Small intestine (tissue), 7 donors: ENCODE data around the gene RPL26. TPM values are rescaled to one million over a fixed set of nuclear protein-coding genes. Genes with fewer than 3 reads are reported as not detected.
A peak's percentile ranks its signal among the peaks of the same experiment; 100 is the strongest.
"Not testable (repeated sequence)": the region's sequence is repeated elsewhere in the genome, so short reads cannot be mapped to it uniquely, and the experiment has no call there.

ENCODE experiments used
- DNase-seq, 2 donors: peaks; one replicate each; pipeline versions ENCODE4 v3.0.0 to v3.0.0-alpha.2; 2013
- FAIRE-seq: peaks from 2 replicates; lab custom pipeline; 2012; peaks lifted over from hg19 to GRCh38; lab: Jason Lieb, UNC
- H3K27ac ChIP-seq, 3 donors: one replicate each; pipeline ENCODE4 v1.5.1; 2013; ENCODE audit warnings: low read length in 2 of 3, mild to moderate bottlenecking in 2 of 3, control low read depth in 1 of 3, inconsistent platforms in 1 of 3, low read depth in 1 of 3, moderate library complexity in 1 of 3
- H3K27me3 ChIP-seq, 3 donors: one replicate each; pipeline ENCODE4 v1.6.1; 2013; ENCODE audit warnings: low read length in 3 of 3, inconsistent platforms in 1 of 3; ENCODE audit not compliant: control insufficient read depth in 3 of 3, insufficient read depth in 3 of 3
- H3K36me3 ChIP-seq, 3 donors: one replicate each; pipeline ENCODE4 v1.6.1; 2013; ENCODE audit warnings: low read length in 3 of 3, inconsistent platforms in 1 of 3, low read depth in 1 of 3, mild to moderate bottlenecking in 1 of 3, moderate library complexity in 1 of 3; ENCODE audit not compliant: control insufficient read depth in 3 of 3, insufficient read depth in 2 of 3
- H3K4me1 ChIP-seq, 3 donors: one replicate each; pipeline ENCODE4 v1.6.1; 2013; ENCODE audit warnings: low read length in 2 of 3, inconsistent platforms in 1 of 3, low read depth in 1 of 3, mild to moderate bottlenecking in 1 of 3, moderate library complexity in 1 of 3; ENCODE audit not compliant: control insufficient read depth in 3 of 3, insufficient read depth in 2 of 3
- H3K4me3 ChIP-seq, 3 donors: one replicate each; pipeline ENCODE4 v1.5.1; 2013; ENCODE audit warnings: low read length in 3 of 3, control low read depth in 1 of 3, inconsistent platforms in 1 of 3, low read depth in 1 of 3, mild to moderate bottlenecking in 1 of 3, moderate library complexity in 1 of 3
- H3K9me3 ChIP-seq, 2 donors: one replicate each; pipeline ENCODE4 v1.6.1; 2013; ENCODE audit warnings: low read depth in 1 of 2, low read length in 1 of 2; ENCODE audit not compliant: control insufficient read depth in 2 of 2, insufficient read depth in 1 of 2
- WGBS, 3 donors: extraction: QIAGEN DNeasy Blood & Tissue Kit; methylation state at CpG; one replicate each; pipeline ENCODE4 v1.1.7; 2013; 5-methylcytosine and 5-hydroxymethylcytosine counted together
- polyA plus RNA-seq, 4 donors: library from polyadenylated mRNA; stranded (reverse) in 3 of 4; unstranded in 1 of 4; fragments of 200-250 nt in 3 of 4; fragments of 120-200 nt in 1 of 4; gene quantifications; one replicate each; pipeline versions ENCODE4 v1.2.1 to v1.2.3, GENCODE V29; 2013
- donor health status: healthy with polysubstance abuse.
- donor health status: control.
- donor health status: control.
- donor health status: Bipolar disorder and iron deficiency.
- donor health status: healthy.

The RPL26 gene
- polyA plus RNA-seq, 4 donors = 2,296 to 5,457 (median 3,880) TPM

DNA sequence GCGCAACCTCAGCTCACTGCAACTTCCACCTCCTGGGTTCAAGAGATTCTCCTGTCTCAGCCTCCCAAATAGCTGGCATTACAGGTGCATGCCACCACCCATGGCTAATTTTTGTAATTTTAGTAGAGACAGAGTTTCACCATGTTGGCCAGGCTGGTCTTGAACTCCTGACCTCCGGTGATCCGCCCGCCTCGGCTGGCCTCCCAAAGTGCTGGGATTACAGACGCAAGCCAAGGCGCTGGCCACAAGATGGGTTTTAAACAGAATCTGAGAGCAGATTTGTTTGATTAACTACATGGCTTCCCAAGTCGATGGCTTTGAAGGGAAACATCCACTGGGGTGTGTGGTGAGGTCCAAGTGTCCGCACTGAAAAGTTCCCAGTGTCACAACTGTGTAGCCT lies 11.5 kb upstream of the RPL26 start:
- not testable (repeated sequence) for H3K4me1 ChIP-seq, H3K36me3 ChIP-seq, FAIRE-seq, H3K27ac ChIP-seq, DNase-seq, H3K4me3 ChIP-seq, H3K9me3 ChIP-seq
- 85 to 86% (median 85%) methylated on average over 9 of the region's 9 CpGs for WGBS, 3 donors
- peaks cover 0 to 43% (median 5%) of the 10 kb centered on the region in 3 donors for H3K27me3 ChIP-seq

DNA sequence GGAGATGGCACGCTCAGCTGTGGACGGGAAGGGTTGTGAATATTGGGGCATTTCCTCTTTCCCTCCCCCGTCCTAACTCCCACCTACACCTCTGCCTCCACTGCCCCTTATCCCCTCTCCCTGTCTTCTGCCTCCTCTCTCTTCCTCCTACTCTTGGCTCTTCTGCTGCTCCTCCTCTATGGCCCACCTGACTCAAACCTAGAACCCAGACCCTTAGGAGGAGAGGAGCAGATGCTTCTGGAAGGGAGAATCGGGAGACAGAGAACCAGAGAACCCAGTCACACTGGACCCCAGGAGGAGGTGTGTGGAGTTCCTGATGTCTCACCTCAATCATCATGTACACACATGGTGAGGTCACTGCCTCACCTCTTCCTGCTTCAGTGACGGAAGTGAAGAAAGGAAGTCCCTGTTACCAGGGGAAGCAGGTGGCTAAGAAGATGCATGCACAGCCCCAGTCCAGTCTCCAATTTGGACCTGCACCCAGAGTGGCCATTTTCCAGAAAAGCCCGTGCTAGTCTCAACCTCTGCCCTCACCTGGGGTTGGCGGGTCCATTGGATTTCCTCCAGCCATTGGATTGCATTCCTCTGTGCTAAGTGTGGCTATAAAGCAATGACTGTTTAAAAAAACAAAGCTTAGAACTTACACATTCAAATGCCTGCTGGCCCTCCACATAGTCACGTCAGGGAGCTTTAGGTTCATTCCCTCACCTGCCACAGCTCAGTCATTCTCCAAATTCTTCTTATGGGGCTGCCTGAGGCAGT lies 10.7 kb upstream of the RPL26 start:
- Histone ChIP-seq H3K27me3 (peaks cover 0 to 39% (median 5%) of the 10 kb centered on the region in 3 donors), H3K9me3 (no peaks in the 10 kb centered on the region), H3K4me3 (no peak overlapping the region), H3K36me3 (no peaks in the 10 kb centered on the region), H3K27ac (peak overlapping the region in 1 of 3 donors; percentile 13), H3K4me1 (no peaks in the 10 kb centered on the region)
- DNase-seq = peak; percentile 20 to 57
- FAIRE-seq = no peak
- WGBS, 3 donors = 40 to 55% (median 52%) methylated on average over 7 to 8 of the region's 8 CpGs

DNA sequence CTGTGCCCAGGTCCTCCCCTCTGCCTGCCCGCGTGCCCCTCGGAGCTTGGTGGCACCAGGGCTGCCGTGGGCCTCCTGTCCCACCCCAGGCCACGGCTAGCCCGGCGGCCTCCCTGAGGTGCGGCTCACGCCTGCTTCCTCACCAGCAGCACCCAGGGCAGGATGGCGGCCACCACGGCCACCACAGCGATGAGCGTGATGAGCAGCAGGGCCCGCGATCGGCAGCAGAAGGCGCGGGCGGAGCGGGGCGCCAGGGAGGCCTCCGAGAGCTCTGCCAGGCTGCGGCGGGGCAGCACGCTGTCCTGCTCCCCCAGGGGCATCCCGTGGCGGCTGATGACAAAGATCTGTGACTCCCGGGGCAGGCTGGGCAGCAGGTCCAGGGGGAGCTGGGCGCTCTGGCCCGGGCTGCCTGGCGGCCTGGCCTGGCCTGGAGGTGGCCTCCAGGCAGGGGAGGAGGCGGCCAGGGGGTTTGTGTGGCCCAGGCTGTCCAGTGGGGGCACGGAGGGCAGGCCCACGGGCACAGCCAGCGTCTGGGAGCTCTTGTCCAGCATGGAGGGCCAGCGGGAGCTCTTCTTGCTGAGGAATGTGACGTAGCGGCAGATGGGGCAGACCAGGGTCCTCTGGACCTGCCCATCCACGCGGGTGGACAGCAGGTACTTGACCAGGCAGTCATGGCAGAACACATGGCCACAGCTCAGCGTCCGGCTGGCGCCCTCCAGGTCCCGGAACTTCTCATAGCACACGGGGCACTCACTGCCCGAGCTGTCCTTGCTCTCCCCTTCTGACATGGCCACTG lies 9.9 kb upstream of the RPL26 start:
- H3K27me3 ChIP-seq = peaks cover 0 to 35% (median 5%) of the 10 kb centered on the region in 3 donors
- 86 to 87% (median 87%) methylated on average over 35 to 46 of the region's 46 CpGs for WGBS, 3 donors
- no peaks in the 10 kb centered on the region for H3K36me3 ChIP-seq
- FAIRE-seq = no peak
- no peak for DNase-seq
- no peak overlapping the region for H3K4me3 ChIP-seq
- no peaks in the 10 kb centered on the region for H3K4me1 ChIP-seq
- no peak overlapping the region for H3K27ac ChIP-seq
- H3K9me3 ChIP-seq = no peaks in the 10 kb centered on the region

DNA sequence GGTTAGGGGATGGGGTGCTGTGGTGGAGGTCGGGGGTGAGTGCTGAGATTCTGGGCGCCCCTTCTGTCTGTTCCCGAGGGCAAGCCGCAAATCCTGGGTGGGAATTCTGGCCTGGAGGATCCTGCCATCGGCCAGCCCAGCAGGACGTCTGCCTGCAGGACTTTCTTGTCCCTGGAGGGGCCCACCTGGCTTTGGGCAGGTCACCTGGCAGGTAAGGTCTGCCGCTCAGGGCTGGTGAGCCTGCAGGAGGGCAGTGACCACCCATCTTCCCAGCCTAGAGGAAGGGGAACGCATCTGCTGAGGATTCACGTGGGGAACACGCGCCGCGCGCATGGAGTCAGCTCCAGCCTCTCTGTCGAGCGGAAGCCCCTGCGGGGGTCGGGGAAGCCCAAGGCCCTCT lies 9.3 kb upstream of the RPL26 start:
- WGBS, 3 donors = 57 to 77% (median 71%) methylated on average over 14 to 18 of the region's 18 CpGs
- FAIRE-seq = no peak
- H3K27ac ChIP-seq = no peak overlapping the region

DNA sequence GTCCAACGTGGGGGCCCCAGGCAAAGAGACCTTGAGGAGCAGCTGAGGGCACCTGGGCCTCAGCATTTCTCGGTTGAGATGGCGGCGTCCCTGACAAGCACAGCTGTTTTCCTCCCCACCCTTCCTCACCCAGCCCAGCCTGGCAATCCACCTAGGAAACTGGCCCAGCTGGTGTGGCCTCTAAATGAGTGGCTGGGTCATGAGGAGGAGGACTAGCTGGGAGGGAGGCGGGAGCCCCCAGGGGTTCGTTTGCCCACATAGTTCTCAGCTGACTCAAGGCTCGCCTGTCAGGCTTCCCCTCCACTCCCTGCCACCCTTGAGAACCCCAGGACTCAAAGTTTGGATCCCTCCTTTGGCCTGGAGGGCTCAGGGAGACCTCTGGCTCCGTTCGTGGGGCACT lies 8.7 kb upstream of the RPL26 start:
- H3K27ac ChIP-seq = no peak overlapping the region
- FAIRE-seq = no peak
- no peaks in the 10 kb centered on the region for H3K4me1 ChIP-seq
- H3K4me3 ChIP-seq = no peak overlapping the region
- H3K27me3 ChIP-seq = peaks cover 0 to 30% (median 5%) of the 10 kb centered on the region in 3 donors
- DNase-seq = no peak
- H3K36me3 ChIP-seq = no peaks in the 10 kb centered on the region
- no peaks in the 10 kb centered on the region for H3K9me3 ChIP-seq
- WGBS, 3 donors = 15 to 34% (median 33%) methylated on average over 8 to 9 of the region's 9 CpGs

More for the DNA sequence above, 9.3 kb upstream of the RPL26 start:
- H3K36me3 ChIP-seq = no peaks in the 10 kb centered on the region
- DNase-seq = no peak
- no peak overlapping the region for H3K4me3 ChIP-seq
- no peaks in the 10 kb centered on the region for H3K9me3 ChIP-seq
- no peaks in the 10 kb centered on the region for H3K4me1 ChIP-seq
- peaks cover 0 to 35% (median 5%) of the 10 kb centered on the region in 3 donors for H3K27me3 ChIP-seq

DNA sequence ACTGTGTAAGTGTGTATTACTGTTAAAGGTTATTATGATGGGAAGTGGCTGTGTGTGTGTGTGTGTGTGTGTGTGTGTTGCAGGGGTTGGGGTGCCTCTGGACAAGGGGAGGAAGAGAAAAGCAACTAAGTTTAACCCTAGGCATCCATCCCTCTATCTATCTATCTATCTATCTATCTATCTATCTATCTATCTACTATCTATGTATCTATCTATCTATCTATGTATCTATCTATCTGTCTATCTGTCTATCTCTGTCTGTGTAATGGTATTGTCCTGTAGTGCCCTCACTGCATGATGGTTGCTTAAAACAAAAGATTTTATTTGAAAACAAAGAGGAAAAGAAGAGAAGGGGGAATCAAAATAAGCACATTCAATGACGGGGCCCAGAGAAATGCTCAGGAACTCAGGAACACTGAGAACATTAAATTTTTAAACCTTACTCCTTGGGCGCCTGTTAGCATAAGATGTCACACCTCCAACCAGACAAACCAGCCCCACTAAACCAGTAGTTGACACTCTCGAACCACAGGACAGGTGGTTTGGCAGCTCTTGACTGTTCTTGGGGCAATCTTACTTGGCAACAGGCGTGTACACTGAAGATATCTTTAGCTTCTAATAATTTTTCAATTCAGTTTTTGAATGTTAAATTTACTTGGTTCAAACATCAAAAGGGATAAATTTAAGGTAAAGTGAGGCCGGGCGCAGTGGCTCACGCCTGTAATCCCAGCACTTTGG lies 5.1 kb upstream of the RPL26 start:
- DNase-seq = no peak
- 81 to 87% (median 81%) methylated on average over 7 of the region's 7 CpGs for WGBS, 3 donors
- Histone ChIP-seq H3K27ac (no peak overlapping the region), H3K4me3 (no peak overlapping the region), H3K36me3 (no peaks in the 10 kb centered on the region), H3K9me3 (no peaks in the 10 kb centered on the region), H3K27me3 (peaks cover 0 to 10% (median 0%) of the 10 kb centered on the region in 3 donors), H3K4me1 (peaks cover 0 to 3% (median 0%) of the 10 kb centered on the region in 3 donors)
- FAIRE-seq = no peak

DNA sequence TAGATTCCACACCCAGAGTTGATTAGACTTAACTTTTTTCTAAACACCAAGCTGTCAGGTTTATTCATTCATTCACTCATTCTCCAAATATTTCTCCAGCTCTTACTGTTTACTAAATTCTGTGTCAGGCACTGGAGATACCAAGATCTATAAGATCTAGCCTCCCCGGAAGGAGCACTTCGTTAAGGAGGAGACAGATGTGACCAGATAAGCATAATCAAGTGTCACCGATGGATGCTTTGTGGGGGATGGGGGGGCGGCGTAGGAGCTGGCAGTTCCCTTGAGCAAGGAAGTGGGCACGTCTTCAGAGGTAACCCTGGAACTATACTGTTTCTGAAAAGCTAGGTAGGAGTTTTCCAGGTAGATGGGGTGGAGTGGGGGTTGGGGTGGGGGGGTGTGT lies 3.8 kb upstream of the RPL26 start:
- H3K9me3 ChIP-seq = no peaks in the 10 kb centered on the region
- WGBS, 3 donors = 71 to 75% (median 71%) methylated on average over 6 of the region's 6 CpGs
- peaks cover 0 to under 1% (median 0%) of the 10 kb centered on the region in 3 donors for H3K36me3 ChIP-seq
- H3K27ac ChIP-seq = no peak overlapping the region
- no peak overlapping the region for H3K4me3 ChIP-seq
- DNase-seq (no peak), FAIRE-seq (no peak)
- peaks cover 0 to 6% (median 0%) of the 10 kb centered on the region in 3 donors for H3K4me1 ChIP-seq
- H3K27me3 ChIP-seq = peaks cover 0 to 4% (median 0%) of the 10 kb centered on the region in 3 donors

DNA sequence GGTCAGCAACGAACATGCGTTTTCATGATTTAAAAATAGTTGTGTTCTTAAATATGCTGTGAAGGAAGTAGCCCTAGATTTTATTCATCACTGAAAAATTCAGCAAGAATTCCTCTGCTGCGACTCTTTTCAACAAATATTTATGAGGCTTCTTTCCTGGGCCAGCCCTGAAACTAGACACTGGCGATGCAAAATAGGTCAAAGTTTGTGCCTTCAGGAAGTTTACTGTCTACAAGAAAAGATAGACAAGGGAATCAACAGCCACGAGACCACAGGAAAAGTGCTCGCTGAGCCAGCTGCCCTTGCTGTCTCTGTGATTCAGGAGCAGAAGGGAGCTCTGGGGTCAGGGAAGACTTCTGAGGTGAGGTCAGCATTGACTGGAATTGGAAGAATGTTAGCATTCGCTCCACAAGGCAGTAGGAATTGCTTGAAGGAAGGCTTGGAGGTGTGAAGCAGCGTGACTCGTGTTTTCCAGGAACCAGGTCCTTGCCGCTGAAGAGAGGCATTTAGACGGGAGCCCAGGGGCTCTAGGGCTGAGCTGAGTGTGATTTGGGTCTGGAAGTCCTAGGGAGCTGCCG lies 1.9 kb upstream of the RPL26 start:
- peaks cover 5 to 11% (median 7%) of the 10 kb centered on the region in 3 donors for H3K36me3 ChIP-seq
- no peak overlapping the region for H3K4me3 ChIP-seq
- no peak overlapping the region for H3K27ac ChIP-seq
- peaks cover 0 to 22% (median 6%) of the 10 kb centered on the region in 3 donors for H3K4me1 ChIP-seq
- no peaks in the 10 kb centered on the region for H3K9me3 ChIP-seq
- DNase-seq (no peak), FAIRE-seq (no peak)
- H3K27me3 ChIP-seq = no peaks in the 10 kb centered on the region
- WGBS, 3 donors = 72 to 86% (median 83%) methylated on average over 12 of the region's 12 CpGs
